Glutamatergic neuron (in vitro differentiated cells): ENCODE measurements around the gene ADH7. TPM values are rescaled to one million over a fixed set of nuclear protein-coding genes. Genes with fewer than 3 reads are reported as not detected.
A peak's percentile ranks its signal among the peaks of the same experiment; 100 is the strongest.
"Not testable (repeated sequence)": the region's sequence is repeated elsewhere in the genome, so short reads cannot be mapped to it uniquely, and the experiment has no call there.

ENCODE experiments used
- DNase-seq: peaks from one replicate; pipeline ENCODE4 v3.0.0; 2022
- H3K27ac Mint-ChIP-seq: one replicate; pipeline ENCODE4 v1.8.0; 2020; ENCODE audit warnings: mild to moderate bottlenecking, mixed read lengths, inconsistent platforms; ENCODE audit not compliant: unreplicated experiment
- H3K27me3 Mint-ChIP-seq: one replicate; pipeline ENCODE4 v1.8.0; 2020; ENCODE audit warnings: mild to moderate bottlenecking, moderate library complexity, mixed read lengths, inconsistent platforms; ENCODE audit not compliant: unreplicated experiment
- H3K36me3 Mint-ChIP-seq: one replicate; pipeline ENCODE4 v1.8.0; 2020; ENCODE audit warnings: mild to moderate bottlenecking, mixed read lengths, inconsistent platforms; ENCODE audit not compliant: unreplicated experiment
- H3K4me1 Mint-ChIP-seq: one replicate; pipeline ENCODE4 v1.8.0; 2020; ENCODE audit warnings: mild to moderate bottlenecking, low read depth, mixed read lengths, inconsistent platforms; ENCODE audit not compliant: unreplicated experiment
- H3K4me3 Mint-ChIP-seq: one replicate; pipeline ENCODE4 v1.8.0; 2020; ENCODE audit warnings: mild to moderate bottlenecking, mixed read lengths, inconsistent platforms; ENCODE audit not compliant: unreplicated experiment
- H3K9me3 Mint-ChIP-seq: one replicate; pipeline ENCODE4 v1.8.0; 2020; ENCODE audit warnings: mild to moderate bottlenecking, moderate library complexity, mixed read lengths, inconsistent platforms; ENCODE audit not compliant: unreplicated experiment
- CTCF ChIP-seq: fragments of 200-600 bp; sonication (generic); IDR thresholded peaks from one replicate; pipeline ENCODE4 v1.5.0; 2021; ENCODE audit not compliant: partially characterized antibody, unreplicated experiment
- total RNA-seq: library from RNA; stranded (reverse); fragmentation: NEBNext Ultra II Directional; extraction: Animal tissue kit (Norgen Biotek cat#: 25700); gene quantifications from one replicate; pipeline ENCODE4 v1.2.1, GENCODE V29; 2021; ENCODE audit not compliant: unreplicated experiment

Gene ADH7
- total RNA-seq, 1 donor from 2014 or later = not detected

GRCh38 chr4:99382745-99383360, 52.3 kb downstream of the ADH7 start:
- no peak overlapping the region for H3K27ac Mint-ChIP-seq
- H3K36me3 Mint-ChIP-seq = no peaks in the 10 kb centered on the region
- H3K4me1 Mint-ChIP-seq = no peaks in the 10 kb centered on the region
- TF ChIP-seq CTCF = no peak
- H3K9me3 Mint-ChIP-seq = no peaks in the 10 kb centered on the region
- H3K27me3 Mint-ChIP-seq = peaks cover 1% of the 10 kb centered on the region
- no peak overlapping the region for H3K4me3 Mint-ChIP-seq
- DNase-seq = no peak

GRCh38 chr4:99381588-99382175, 53.5 kb downstream of the ADH7 start:
- no peak for DNase-seq
- H3K4me3 Mint-ChIP-seq = no peak overlapping the region
- H3K9me3 Mint-ChIP-seq = no peaks in the 10 kb centered on the region
- H3K36me3 Mint-ChIP-seq = no peaks in the 10 kb centered on the region
- no peaks in the 10 kb centered on the region for H3K4me1 Mint-ChIP-seq
- H3K27me3 Mint-ChIP-seq = peaks cover 1% of the 10 kb centered on the region
- no peak for TF ChIP-seq CTCF
- H3K27ac Mint-ChIP-seq = no peak overlapping the region

GRCh38 chr4:99379571-99379970, 55.6 kb downstream of the ADH7 start:
- Mint-ChIP-seq H3K9me3 (no peaks in the 10 kb centered on the region), H3K27ac (no peak overlapping the region), H3K36me3 (peaks cover 4% of the 10 kb centered on the region), H3K4me3 (no peak overlapping the region), H3K27me3 (peaks cover 1% of the 10 kb centered on the region), H3K4me1 (no peaks in the 10 kb centered on the region)
- no peak for DNase-seq
- no peak for TF ChIP-seq CTCF

GRCh38 chr4:99378876-99379275, 56.3 kb downstream of the ADH7 start:
- Mint-ChIP-seq H3K4me3 (no peak overlapping the region), H3K27me3 (peaks cover 1% of the 10 kb centered on the region), H3K9me3 (no peaks in the 10 kb centered on the region), H3K27ac (no peak overlapping the region), H3K36me3 (peaks cover 4% of the 10 kb centered on the region), H3K4me1 (no peaks in the 10 kb centered on the region)
- no peak for DNase-seq
- no peak for TF ChIP-seq CTCF

- not testable (repeated sequence) for H3K4me3 Mint-ChIP-seq, H3K4me1 Mint-ChIP-seq, DNase-seq, H3K9me3 Mint-ChIP-seq, H3K36me3 Mint-ChIP-seq, H3K27me3 Mint-ChIP-seq, H3K27ac Mint-ChIP-seq
- peak; percentile 17 for TF ChIP-seq CTCF
These were observed 57.8 kb downstream of the ADH7 start for GRCh38 chr4:99377341-99377740.

GRCh38 chr4:99372464-99372863, 62.7 kb downstream of the ADH7 start:
- H3K9me3 Mint-ChIP-seq, H3K36me3 Mint-ChIP-seq, H3K27me3 Mint-ChIP-seq, DNase-seq, H3K27ac Mint-ChIP-seq, H3K4me3 Mint-ChIP-seq, H3K4me1 Mint-ChIP-seq: not testable (repeated sequence)

GRCh38 chr4:99367817-99368216, 67.3 kb downstream of the ADH7 start:
- not testable (repeated sequence) for H3K9me3 Mint-ChIP-seq, H3K27me3 Mint-ChIP-seq, H3K4me3 Mint-ChIP-seq

More at GRCh38 chr4:99367817-99368216, 67.3 kb downstream of the ADH7 start:
- not testable (repeated sequence) for H3K36me3 Mint-ChIP-seq, H3K4me1 Mint-ChIP-seq, DNase-seq, H3K27ac Mint-ChIP-seq
